Measurements from ENCODE around the gene NR4A1. TPM values are rescaled to one million over a fixed set of nuclear protein-coding genes. Genes with fewer than 3 reads are reported as not detected.

NR4A1 gene
- polyA plus RNA-seq, 1 of the 3 experiments (the other 2 are of a cell fraction), result 120 TPM

DNA sequence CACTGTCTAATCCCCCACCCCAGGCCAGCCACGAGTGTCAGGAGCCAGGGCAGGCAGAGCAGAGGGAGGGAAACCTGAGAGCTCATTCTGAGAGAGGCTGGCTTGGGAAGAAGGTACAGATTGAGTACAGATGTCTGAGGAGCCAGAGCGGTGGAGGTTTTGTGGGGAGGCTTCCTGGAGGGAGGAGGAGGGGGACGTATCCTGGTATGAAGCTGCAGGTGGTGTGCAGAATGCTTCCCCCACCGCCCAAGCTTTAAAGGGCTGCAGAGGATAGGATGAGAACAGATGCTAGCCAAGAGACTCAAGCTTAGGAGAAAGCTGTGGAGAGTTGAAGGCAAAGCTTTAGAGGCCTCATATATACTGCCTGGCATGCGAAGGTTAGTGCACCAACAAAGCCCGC, 47.7 kb upstream of the NR4A1 start:
- no peak overlapping the region for H3K27ac ChIP-seq (ENCODE audit: low read depth in 2 of 2, low read length in 1 of 2)
- CTCF ChIA-PET, result interaction anchor here (0.7 to 13.1 kb wide), 23 partner anchors 10 to 368 kb away, joined by 3 to 526 read pairs (median 4); partner anchors contain the start of gene ANKRD33
- POLR2A ChIA-PET, result interaction anchor here (0.6 to 1.5 kb wide), 5 partner anchors 17 to 1934 kb away, joined by 3 to 6 read pairs (median 3); no protein-coding TSS in a partner anchor
- H3F3A ChIP-seq (replicated peaks; ENCODE audit: insufficient read depth), result peaks cover 5% of the 10 kb centered on the region
- no peak overlapping the region for H3K4me2 ChIP-seq
- no peaks in the 10 kb centered on the region for H3K79me2 ChIP-seq (ENCODE audit: insufficient read depth)
- no peaks in the 10 kb centered on the region for H4K20me1 ChIP-seq (ENCODE audit: insufficient read depth)
- no peaks in the 10 kb centered on the region for H3K27me3 ChIP-seq (ENCODE audit: insufficient read depth)
- 75% methylated on average over 6 of the region's 6 CpGs for WGBS (ENCODE audit: low lambda C conversion rate)
- no peak for TF ChIP-seq EZH2phosphoT487 (IDR thresholded peaks at IDR 0.05; ENCODE audit: borderline replicate concordance, low read depth)
- no peak for TF ChIP-seq GATA2 (CRISPR knock-in tag; IDR thresholded peaks at IDR 0.05)
- TF ChIP-seq MEF2A (IDR thresholded peaks at IDR 0.05; ENCODE audit: borderline replicate concordance, low read depth), result no peak
- TF ChIP-seq JUND (IDR thresholded peaks at IDR 0.05), result no peak
- TF ChIP-seq NFIC (IDR thresholded peaks at IDR 0.05; ENCODE audit: borderline replicate concordance), result no peak
- TF ChIP-seq ELF1 (IDR thresholded peaks at IDR 0.05), result no peak
- TF ChIP-seq EP300 (IDR thresholded peaks at IDR 0.05; ENCODE audit: borderline replicate concordance in 1 of 2, low read depth in 1 of 2, low read length in 1 of 2), result no peak
- TF ChIP-seq, protein P1, sequence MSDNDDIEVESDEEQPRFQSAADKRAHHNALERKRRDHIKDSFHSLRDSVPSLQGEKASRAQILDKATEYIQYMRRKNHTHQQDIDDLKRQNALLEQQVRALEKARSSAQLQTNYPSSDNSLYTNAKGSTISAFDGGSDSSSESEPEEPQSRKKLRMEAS (IDR thresholded peaks at IDR 0.05; ENCODE audit: low read depth), result no peak
- no peak for TF ChIP-seq FOXJ3 (CRISPR knock-in tag; IDR thresholded peaks at IDR 0.05)
- TF ChIP-seq CHD2 (IDR thresholded peaks at IDR 0.05; ENCODE audit: low read length, partially characterized antibody), result no peak
- TF ChIP-seq RXRA (IDR thresholded peaks at IDR 0.05; ENCODE audit: borderline replicate concordance, low read depth), result no peak
- no peak for TF ChIP-seq MXI1 (IDR thresholded peaks at IDR 0.05; ENCODE audit: low read depth, low read length)
- TF ChIP-seq, protein P2, sequence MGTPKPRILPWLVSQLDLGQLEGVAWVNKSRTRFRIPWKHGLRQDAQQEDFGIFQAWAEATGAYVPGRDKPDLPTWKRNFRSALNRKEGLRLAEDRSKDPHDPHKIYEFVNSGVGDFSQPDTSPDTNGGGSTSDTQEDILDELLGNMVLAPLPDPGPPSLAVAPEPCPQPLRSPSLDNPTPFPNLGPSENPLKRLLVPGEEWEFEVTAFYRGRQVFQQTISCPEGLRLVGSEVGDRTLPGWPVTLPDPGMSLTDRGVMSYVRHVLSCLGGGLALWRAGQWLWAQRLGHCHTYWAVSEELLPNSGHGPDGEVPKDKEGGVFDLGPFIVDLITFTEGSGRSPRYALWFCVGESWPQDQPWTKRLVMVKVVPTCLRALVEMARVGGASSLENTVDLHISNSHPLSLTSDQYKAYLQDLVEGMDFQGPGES (IDR thresholded peaks at IDR 0.05; ENCODE audit: low read depth, low read length), result no peak
- TF ChIP-seq, protein P3, sequence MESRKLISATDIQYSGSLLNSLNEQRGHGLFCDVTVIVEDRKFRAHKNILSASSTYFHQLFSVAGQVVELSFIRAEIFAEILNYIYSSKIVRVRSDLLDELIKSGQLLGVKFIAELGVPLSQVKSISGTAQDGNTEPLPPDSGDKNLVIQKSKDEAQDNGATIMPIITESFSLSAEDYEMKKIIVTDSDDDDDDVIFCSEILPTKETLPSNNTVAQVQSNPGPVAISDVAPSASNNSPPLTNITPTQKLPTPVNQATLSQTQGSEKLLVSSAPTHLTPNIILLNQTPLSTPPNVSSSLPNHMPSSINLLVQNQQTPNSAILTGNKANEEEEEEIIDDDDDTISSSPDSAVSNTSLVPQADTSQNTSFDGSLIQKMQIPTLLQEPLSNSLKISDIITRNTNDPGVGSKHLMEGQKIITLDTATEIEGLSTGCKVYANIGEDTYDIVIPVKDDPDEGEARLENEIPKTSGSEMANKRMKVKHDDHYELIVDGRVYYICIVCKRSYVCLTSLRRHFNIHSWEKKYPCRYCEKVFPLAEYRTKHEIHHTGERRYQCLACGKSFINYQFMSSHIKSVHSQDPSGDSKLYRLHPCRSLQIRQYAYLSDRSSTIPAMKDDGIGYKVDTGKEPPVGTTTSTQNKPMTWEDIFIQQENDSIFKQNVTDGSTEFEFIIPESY (IDR thresholded peaks at IDR 0.05; ENCODE audit: borderline replicate concordance, low read depth), result no peak
- no peak for TF ChIP-seq FOXM1 (IDR thresholded peaks at IDR 0.05; ENCODE audit: low read depth)
- peaks cover 0 to 13% of the 10 kb centered on the region in 2 experiments; a peak in 1 of 4 replicates for H3K4me1 ChIP-seq (ENCODE audit: control insufficient read depth in 1 of 2, insufficient read depth in 2 of 2, low read depth in 1 of 2, low read length in 1 of 2)
- H3K9me3 ChIP-seq, result no peaks in the 10 kb centered on the region
- no peak overlapping the region for H3K4me3 ChIP-seq (ENCODE audit: low read depth in 2 of 2, low read length in 1 of 2)
- no peaks in the 10 kb centered on the region for H3K9me2 ChIP-seq
- peaks cover 0 to 2% of the 10 kb centered on the region in 2 experiments for H3K36me3 ChIP-seq (replicated peaks in 1 of 2; ENCODE audit: control insufficient read depth in 1 of 2, insufficient read depth in 2 of 2, low read length in 1 of 2)
- no peak for DNase-seq
- H2AFZ ChIP-seq (ENCODE audit: low read depth), result no peak overlapping the region
- H3K9ac ChIP-seq, result no peak overlapping the region

Data from SK-N-SH (cell line).